HG03432 (cell line): Measurements from ENCODE around the gene NAALADL2.
"Not testable (repeated sequence)": the region's sequence is repeated elsewhere in the genome, so short reads cannot be mapped to it uniquely, and the experiment has no call there.

Experiments
- ATAC-seq: cut with Tn5 transposase; IDR thresholded peaks from one replicate; pipeline ENCODE4 v1.9.1; 2021; ENCODE audit warnings: mild to moderate bottlenecking, moderate library complexity; ENCODE audit not compliant: unreplicated experiment

The NAALADL2 gene

DNA sequence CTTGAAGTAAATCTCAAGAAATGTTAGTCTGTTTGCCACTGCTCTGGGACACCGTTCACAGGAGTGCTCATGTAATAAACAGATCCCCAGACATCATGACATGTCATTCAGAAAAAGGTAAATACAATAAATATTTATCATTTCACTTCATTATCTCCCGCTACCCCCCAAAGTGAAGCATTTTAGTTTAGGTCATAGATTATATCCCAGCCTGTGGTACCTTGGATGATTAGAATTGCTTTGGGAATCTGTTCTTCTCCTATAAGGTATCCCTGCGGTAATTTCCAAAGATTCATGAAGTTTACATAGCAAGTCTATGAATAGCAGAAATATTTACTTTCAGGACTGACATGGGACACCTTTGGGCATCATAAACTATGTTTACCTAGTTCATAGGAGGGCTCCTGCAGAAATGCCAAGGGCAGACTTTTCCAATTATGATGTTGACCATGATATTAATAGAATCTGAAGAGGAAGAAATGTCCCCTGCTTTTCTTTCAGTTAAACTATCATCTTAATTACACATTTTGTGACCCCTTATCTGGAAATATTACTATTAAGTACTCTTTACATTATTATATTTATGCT lies 268.0 kb downstream of the NAALADL2 start:
- no peak for ATAC-seq

DNA sequence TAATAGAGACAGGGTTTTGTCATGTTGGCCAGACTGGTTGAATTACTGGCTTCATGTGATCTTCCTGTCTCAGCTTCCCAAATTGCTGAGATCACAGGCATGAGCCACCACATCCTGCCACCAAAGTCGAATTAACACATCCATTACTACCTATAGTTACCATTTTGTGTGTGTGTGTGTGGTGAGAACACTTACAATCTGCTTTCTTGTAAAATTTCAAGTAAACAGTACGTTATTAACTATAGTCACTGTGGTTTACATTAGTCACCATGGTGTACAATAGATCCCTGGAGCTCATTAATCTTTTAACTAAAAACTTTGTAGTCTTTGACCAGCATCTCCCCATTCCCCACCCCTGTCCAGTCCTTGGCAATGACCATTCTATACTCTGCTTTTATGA lies 270.0 kb downstream of the NAALADL2 start:
- no peak for ATAC-seq

DNA sequence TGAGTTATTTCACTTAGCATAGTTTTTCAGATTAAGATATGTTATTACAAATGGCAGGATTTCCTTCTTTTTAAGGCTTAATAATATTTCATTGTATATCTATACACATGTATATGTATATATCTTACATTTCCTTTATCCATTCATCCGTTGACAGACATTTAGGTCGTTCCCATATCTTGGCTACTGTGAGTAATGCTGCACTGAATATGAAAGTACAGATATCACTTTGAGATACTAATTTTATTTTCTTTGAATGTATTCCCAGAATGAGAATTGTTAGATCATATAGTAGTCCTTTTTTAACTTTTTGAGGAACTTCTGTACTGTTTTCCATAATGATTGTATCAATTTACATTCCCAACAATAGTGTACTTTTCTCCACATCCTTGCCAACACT lies 270.4 kb downstream of the NAALADL2 start:
- no peak for ATAC-seq

GRCh38 chr3:175131866-175132265 lies 272.7 kb downstream of the NAALADL2 start:
- not testable (repeated sequence) for ATAC-seq

DNA sequence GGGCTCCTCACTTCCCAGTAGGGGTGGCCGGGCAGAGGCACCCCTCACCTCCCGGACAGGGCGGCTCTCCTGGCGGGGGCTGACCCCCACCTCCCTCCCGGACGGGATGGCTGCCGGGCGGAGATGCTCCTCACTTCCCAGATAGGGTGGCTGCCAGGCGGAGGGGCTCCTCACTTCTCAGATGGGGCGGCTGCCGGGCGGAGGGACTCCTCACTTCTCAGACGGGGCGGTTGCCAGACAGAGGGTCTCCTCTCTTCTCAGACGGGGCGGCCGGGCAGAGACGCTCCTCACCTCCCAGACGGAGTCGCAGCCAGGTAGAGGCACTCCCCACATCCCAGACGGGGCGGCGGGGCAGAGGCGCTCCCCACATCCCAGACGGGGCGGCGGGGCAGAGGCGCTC lies 273.6 kb downstream of the NAALADL2 start:
- ATAC-seq: not testable (repeated sequence)

DNA sequence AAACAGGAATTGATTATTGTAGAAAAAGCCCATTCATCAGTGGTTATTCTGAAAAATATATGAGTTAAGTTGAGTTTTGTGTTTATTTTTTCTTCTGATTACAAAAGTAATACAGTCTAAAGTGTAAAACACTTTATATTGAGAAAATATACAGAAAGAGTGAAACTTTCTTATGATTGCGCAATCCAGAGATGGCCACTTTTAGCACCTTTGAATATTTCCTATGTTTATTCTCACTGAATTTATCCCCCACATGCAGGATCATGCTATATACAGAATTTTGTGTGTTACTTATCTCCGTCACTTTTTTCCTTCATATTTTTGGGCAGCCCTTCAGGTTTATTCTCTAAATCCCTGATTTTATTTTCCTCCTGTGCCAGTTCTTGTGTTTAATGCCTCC lies 285.2 kb downstream of the NAALADL2 start:
- ATAC-seq: no peak

GRCh38 chr3:175146258-175146657 lies 287.1 kb downstream of the NAALADL2 start:
- no peak for ATAC-seq

GRCh38 chr3:175149675-175150074 lies 290.5 kb downstream of the NAALADL2 start:
- peak; percentile 91 for ATAC-seq

DNA sequence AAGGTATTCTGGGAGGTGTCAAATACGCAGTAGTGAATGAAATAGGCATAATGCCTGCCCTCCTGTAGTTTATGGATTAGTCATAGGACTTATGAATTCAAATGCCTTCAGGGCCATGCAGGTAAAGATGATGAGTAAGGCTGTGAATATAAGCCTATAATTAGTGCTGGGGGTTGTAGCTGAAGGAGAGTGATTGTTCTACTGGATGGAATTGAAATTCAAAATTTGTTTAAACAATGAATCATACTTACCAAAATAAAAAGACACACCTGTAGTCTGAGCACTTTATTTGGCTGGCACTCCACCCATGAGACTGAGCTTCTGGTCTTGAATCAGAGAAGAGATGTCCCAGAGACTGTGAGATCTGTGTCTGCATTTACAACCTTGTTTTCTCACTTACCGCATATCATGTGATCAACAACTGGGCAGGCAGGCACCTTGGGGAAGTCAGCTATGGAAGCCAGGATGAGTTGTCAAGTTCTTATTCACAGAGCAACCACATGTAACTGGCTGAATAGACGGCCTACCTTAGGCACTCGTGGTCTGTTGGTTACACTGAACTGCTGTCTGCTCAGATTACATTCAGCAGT lies 291.8 kb downstream of the NAALADL2 start:
- no peak for ATAC-seq

- no peak for ATAC-seq
These were observed 294.5 kb downstream of the NAALADL2 start for GRCh38 chr3:175153595-175153994.

DNA sequence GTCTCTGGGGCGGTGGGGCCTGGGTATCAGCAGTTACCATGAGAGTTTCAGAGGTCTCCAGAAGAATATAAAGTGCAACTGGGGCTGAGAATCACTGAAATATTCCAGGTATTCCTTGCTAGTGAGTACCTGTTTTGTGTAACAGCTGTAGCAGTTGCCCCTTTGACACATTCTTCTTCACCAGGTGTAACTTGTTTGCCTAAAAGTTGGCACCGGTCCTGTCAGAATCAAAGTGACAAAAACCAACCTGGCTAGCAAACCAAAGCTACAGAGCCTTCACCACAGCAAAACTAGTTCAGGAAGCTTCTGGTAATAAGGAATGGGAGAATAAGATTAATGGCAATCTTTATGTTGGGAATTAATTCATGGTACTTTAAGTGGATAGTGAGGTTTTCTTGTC lies 296.0 kb downstream of the NAALADL2 start:
- no peak for ATAC-seq

DNA sequence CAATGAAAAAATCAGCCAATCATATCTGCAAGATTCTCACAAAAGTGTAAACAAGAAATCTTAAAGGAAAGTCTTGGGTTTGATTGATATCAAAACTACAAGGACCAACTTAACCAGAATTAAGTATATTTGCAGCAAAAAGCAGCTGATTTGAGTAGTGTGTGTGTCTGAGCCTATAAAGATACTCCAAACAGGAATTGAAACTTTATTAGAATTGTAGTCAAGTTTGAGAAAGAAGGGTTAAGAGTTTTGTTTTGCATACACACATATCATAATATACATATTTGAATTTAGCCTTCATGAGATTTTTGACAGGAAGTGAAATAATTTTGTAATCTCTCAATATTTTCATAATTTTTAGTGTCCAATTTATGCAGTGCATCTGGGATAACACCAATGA lies 300.1 kb downstream of the NAALADL2 start:
- ATAC-seq: no peak

DNA sequence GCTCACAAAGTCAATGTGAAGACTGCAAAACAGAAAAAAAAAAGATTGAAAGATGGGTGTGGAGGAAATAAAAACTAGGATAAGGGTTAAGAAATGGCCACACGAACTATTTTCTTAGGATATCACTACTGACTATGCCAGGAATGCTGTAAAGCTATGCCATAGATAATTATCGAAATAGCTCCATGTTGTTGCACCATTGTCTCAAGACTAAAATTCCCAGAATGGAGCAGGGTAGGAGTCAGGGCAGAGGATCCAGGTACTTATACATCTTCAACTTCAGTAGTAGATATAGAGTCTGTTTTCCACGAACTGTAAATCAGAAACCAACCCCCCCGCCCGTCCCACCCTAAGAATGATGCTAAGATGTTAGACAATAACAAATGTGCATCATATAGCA lies 302.2 kb downstream of the NAALADL2 start:
- no peak for ATAC-seq

GRCh38 chr3:175163686-175164085 lies 304.6 kb downstream of the NAALADL2 start:
- ATAC-seq: no peak

GRCh38 chr3:175173117-175173516 lies 314.0 kb downstream of the NAALADL2 start:
- ATAC-seq: not testable (repeated sequence)

DNA sequence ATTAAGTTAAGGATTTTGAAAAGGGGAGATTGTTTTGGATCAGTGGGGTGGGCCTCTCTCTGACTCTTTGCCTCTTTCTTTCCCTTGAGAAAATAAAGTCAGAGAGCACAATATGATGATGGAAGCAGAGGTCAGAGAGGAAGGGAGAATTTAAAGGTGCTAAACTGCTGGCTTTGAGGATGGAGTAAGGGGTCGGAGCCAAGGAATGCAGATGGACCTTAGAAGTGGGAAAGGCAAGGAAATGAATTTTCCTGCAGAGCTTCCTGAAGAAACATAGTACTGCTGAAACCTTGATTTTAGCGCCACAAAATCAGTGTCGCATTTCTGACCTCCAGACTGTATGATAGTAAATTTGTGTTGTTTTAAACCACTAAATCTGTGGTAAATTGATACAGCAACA lies 317.4 kb downstream of the NAALADL2 start:
- ATAC-seq: no peak

DNA sequence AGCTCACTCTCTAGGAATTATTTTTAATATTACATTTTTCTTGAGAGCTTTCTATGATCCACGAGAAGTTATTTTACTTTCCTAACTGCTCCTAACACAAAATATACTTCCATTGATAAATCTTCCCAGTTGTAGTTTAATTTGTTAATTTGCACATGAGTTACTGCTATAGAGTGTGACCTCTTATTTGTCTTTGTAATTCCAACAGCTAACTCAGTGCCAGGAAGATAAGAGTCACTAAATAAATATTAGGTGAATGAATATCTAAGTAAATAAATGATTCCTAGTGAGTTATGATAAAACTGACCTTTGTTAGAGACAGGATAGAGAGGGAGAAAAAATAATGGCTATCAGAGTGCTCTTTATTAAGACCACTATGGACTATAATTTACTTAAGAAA lies 319.9 kb downstream of the NAALADL2 start:
- ATAC-seq: no peak

DNA sequence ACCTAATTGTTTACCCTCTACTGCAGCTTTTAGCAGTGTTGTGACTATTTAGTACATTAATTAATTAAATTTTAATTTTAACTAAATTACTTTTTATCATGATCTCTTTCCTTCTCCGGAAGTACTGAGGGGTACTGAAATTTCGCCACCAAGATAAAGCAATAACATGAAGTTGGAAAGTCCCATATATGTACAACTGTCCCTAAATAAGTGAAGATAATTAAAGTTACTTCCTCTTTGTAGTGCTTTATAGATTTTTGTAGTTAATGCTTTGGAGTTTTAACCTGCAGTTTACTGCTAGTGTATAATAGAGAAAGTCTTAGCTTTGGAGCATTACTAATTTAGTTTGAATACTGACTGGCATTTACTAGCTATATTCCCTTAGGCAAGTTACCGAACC lies 325.3 kb downstream of the NAALADL2 start:
- ATAC-seq: no peak

GRCh38 chr3:175185903-175186302 lies 326.8 kb downstream of the NAALADL2 start:
- ATAC-seq: no peak

DNA sequence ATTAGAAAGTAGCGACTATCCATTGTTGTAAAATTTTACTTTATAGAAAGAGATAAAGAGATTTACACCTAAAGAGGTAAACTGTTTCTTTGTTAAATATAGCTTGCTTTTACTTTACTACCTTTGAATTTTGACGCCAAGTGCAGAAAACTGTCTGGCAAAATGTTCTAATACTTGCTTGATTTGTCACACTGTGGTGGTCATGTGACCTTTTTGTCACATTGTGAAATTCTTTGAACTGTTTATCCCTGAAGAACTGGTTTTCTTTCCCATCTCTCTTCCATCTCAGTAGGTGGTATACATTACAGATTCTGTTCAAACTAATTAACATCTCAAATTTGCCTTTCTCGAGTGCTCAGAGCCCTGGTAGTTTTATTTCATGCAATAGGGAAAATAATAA lies 327.4 kb downstream of the NAALADL2 start:
- no peak for ATAC-seq

GRCh38 chr3:175187586-175187985 lies 328.5 kb downstream of the NAALADL2 start:
- ATAC-seq: no peak

DNA sequence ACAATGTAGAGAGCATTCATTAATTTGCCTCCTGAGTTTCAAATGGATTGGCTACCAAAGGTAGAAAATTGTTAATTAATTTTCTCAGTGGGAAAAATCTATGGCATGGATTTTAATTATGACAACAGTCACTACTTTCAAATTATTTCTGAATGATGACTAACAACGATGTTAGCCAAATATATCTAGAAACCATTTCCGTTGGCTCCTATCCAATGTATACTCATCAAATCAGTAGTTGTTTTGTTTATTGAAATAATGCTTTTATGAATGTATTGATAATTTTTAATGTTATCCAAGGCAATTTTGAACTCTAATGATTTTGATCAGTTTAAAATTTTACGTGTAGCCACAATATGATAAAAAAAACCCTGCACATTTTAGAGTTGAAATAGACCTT lies 333.4 kb downstream of the NAALADL2 start:
- ATAC-seq: no peak
